SU-DHL-6 (cell line): ENCODE measurements around the gene NFAT5.

Experiments
- H2AFZ ChIP-seq: fragments of 200-600 bp; sonication (generic); 2 replicates; pipeline ENCODE4 v1.6.1; 2014; ENCODE audit warnings: low read depth, mild to moderate bottlenecking, moderate library complexity, mixed read lengths, antibody characterized with exemption, low read length; ENCODE audit not compliant: severe bottlenecking
- H3F3A ChIP-seq: fragments of 200-600 bp; shearing (Covaris generic); 2 replicates; pipeline ENCODE4 v1.6.0; 2016; ENCODE audit warnings: antibody characterized with exemption, mild to moderate bottlenecking; ENCODE audit not compliant: insufficient read depth
- H3K27ac ChIP-seq: fragments of 200-600 bp; sonication (generic); 2 replicates; pipeline ENCODE4 v1.5.1; 2016; ENCODE audit warnings: low read depth, mild to moderate bottlenecking, low read length, moderate library complexity, mixed read lengths
- H3K27me3 ChIP-seq: fragments of 200-600 bp; sonication (generic), shearing (Covaris generic); 2 replicates; pipeline ENCODE4 v1.6.0; 2014; ENCODE audit warnings: mild to moderate bottlenecking, low read length
- H3K36me3 ChIP-seq: fragments of 200-600 bp; sonication (generic); 2 replicates; pipeline ENCODE4 v1.6.1; 2014; ENCODE audit warnings: mild to moderate bottlenecking, low read length, mixed read lengths
- H3K4me2 ChIP-seq: fragments of 300-600, 200-600 bp; shearing (Covaris generic), sonication (generic); 2 replicates; pipeline ENCODE4 v1.6.0; 2014; ENCODE audit warnings: low read length, low read depth, mild to moderate bottlenecking; ENCODE audit not compliant: poor library complexity, severe bottlenecking
- H3K4me3 ChIP-seq: fragments of 200-600 bp; sonication (generic); 2 replicates; pipeline ENCODE4 v1.5.1; 2014; ENCODE audit warnings: antibody characterized with exemption, low read length, mild to moderate bottlenecking, mixed read lengths; ENCODE audit not compliant: insufficient read depth, poor library complexity, severe bottlenecking
- H3K79me2 ChIP-seq: fragments of 200-600 bp; sonication (generic); 2 replicates; pipeline ENCODE4 v1.6.1; 2014; ENCODE audit warnings: mild to moderate bottlenecking, low read length, moderate library complexity; ENCODE audit not compliant: insufficient read depth
- H3K9ac ChIP-seq: fragments of 200-600 bp; sonication (generic); 2 replicates; pipeline ENCODE4 v1.7.0; 2014; ENCODE audit warnings: mild to moderate bottlenecking, low read length
- H3K9me2 ChIP-seq: fragments of 200-600 bp; sonication (generic); replicated peaks from 2 replicates; pipeline ENCODE4 v1.6.1; 2014; ENCODE audit warnings: low read length; ENCODE audit not compliant: insufficient read depth
- H3K9me3 ChIP-seq: fragments of 200-600 bp; sonication (generic); 2 replicates; pipeline ENCODE4 v1.6.1; 2014; ENCODE audit warnings: low read length, mixed read lengths; ENCODE audit not compliant: insufficient read depth
- H4K20me1 ChIP-seq: fragments of 200-600 bp; sonication (generic); 2 replicates; pipeline ENCODE4 v1.6.1; 2014; ENCODE audit warnings: low read depth, mild to moderate bottlenecking, antibody characterized with exemption, low read length, moderate library complexity, mixed read lengths
- CTCF ChIP-seq: fragments of 200-600 bp; sonication (generic); IDR thresholded peaks from one replicate; pipeline ENCODE4 v1.5.1; 2017; ENCODE audit warnings: antibody characterized with exemption, mild to moderate bottlenecking, low read length, moderate library complexity; ENCODE audit not compliant: insufficient read depth, poor library complexity, severe bottlenecking
- EZH2phosphoT487 ChIP-seq: fragments of 200-600 bp; sonication (generic), shearing (Covaris generic); conservative IDR thresholded peaks from 2 replicates; pipeline ENCODE4 v1.6.1; 2018; ENCODE audit warnings: mild to moderate bottlenecking, antibody characterized with exemption, low read length, moderate library complexity, mixed read lengths

The NFAT5 gene

GRCh38 chr16:69607674-69608073, 41.9 kb downstream of the NFAT5 start:
- no peaks in the 10 kb centered on the region for H3K9me2 ChIP-seq
- no peaks in the 10 kb centered on the region for H3K36me3 ChIP-seq
- H3K9me3 ChIP-seq: no peaks in the 10 kb centered on the region
- no peaks in the 10 kb centered on the region for H3K27me3 ChIP-seq
- no peak overlapping the region for H3K4me2 ChIP-seq
- H4K20me1 ChIP-seq: no peaks in the 10 kb centered on the region
- TF ChIP-seq EZH2phosphoT487 (no peak), CTCF (no peak)
- no peaks in the 10 kb centered on the region for H3F3A ChIP-seq
- no peak overlapping the region for H3K9ac ChIP-seq
- H3K4me3 ChIP-seq: no peak overlapping the region
- no peak overlapping the region for H2AFZ ChIP-seq
- H3K27ac ChIP-seq: no peak overlapping the region
- H3K79me2 ChIP-seq: peaks cover 16% of the 10 kb centered on the region; the same call in 1 of the 2 replicates

GRCh38 chr16:69610356-69610755, 44.6 kb downstream of the NFAT5 start:
- Histone ChIP-seq H3K9me3 (no peaks in the 10 kb centered on the region), H3K9ac (no peak overlapping the region), H3K27me3 (no peaks in the 10 kb centered on the region), H3K36me3 (no peaks in the 10 kb centered on the region), H3F3A (peaks cover 5% of the 10 kb centered on the region; the same call in 1 of the 2 replicates), H3K27ac (no peak overlapping the region), H3K4me3 (no peak overlapping the region), H3K79me2 (peaks cover 15% of the 10 kb centered on the region; the same call in 1 of the 2 replicates), H4K20me1 (no peaks in the 10 kb centered on the region), H2AFZ (no peak overlapping the region), H3K4me2 (no peak overlapping the region), H3K9me2 (no peaks in the 10 kb centered on the region)
- no peak for TF ChIP-seq CTCF
- TF ChIP-seq EZH2phosphoT487: no peak

- Histone ChIP-seq H3K27ac (no peak overlapping the region), H3K36me3 (no peaks in the 10 kb centered on the region), H3F3A (peaks cover 5% of the 10 kb centered on the region; the same call in 1 of the 2 replicates), H3K4me2 (no peak overlapping the region), H3K9ac (no peak overlapping the region), H4K20me1 (no peaks in the 10 kb centered on the region), H3K79me2 (peaks cover 15% of the 10 kb centered on the region; the same call in 1 of the 2 replicates), H2AFZ (no peak overlapping the region), H3K27me3 (no peaks in the 10 kb centered on the region), H3K9me3 (no peaks in the 10 kb centered on the region), H3K9me2 (no peaks in the 10 kb centered on the region), H3K4me3 (no peak overlapping the region)
- TF ChIP-seq CTCF (no peak), EZH2phosphoT487 (no peak)
These were observed 45.4 kb downstream of the NFAT5 start for GRCh38 chr16:69611103-69611640.
